PC-9 (cell line): Measurements from ENCODE around the gene PPP2R5E. TPM values are rescaled to one million over a fixed set of nuclear protein-coding genes. Genes with fewer than 3 reads are reported as not detected.

Source experiments
- BruUV-seq: library from RNA; stranded (reverse); fragments of 400-500 nt; replicated peaks from 2 replicates; lab custom pipeline; 2021; lab: Mats Ljungman, UMichigan
- CTCF ChIA-PET: fragments of 300-600 bp; sonication (Branson Sonifier 250); formaldehyde crosslinking; loops from one replicate; lab custom pipeline; 2022; ENCODE audit warnings: antibody characterized with exemption; lab: Charles Lee
- POLR2A ChIA-PET: fragments of 300-600 bp; sonication (Branson Sonifier 250); formaldehyde crosslinking; loops from one replicate; lab custom pipeline; 2022; ENCODE audit warnings: antibody characterized with exemption; ENCODE audit not compliant: unreplicated experiment; lab: Charles Lee
- DNase-seq, 2 experiments: peaks; one replicate each; pipeline versions ENCODE4 v3.0.0 to v3.0.0-alpha.2; 2015 to 2022; ENCODE audit warnings: mixed read lengths in 1 of 2
- H2AFZ ChIP-seq: fragments of 200-600 bp; sonication (generic); 2 replicates; pipeline ENCODE4 v1.8.1; 2017; ENCODE audit warnings: antibody characterized with exemption
- H3F3A ChIP-seq: fragments of 200-600 bp; sonication (generic); 2 replicates; pipeline ENCODE4 v1.8.1; 2017; ENCODE audit warnings: antibody characterized with exemption, mild to moderate bottlenecking, low read depth; ENCODE audit not compliant: insufficient read depth
- H3K27ac ChIP-seq: fragments of 200-600 bp; sonication (generic); 2 replicates; pipeline ENCODE4 v1.6.1; 2016; ENCODE audit warnings: mixed run types
- H3K27me3 ChIP-seq: fragments of 200-600 bp; sonication (generic); 2 replicates; pipeline ENCODE4 v1.6.1; 2016; ENCODE audit warnings: low read depth, mixed run types; ENCODE audit not compliant: insufficient read depth
- H3K36me3 ChIP-seq: fragments of 200-600 bp; sonication (generic); 2 replicates; pipeline ENCODE4 v1.6.1; 2016; ENCODE audit warnings: low read depth, mixed run types
- H3K4me1 ChIP-seq: fragments of 200-600 bp; sonication (generic); replicated peaks from 2 replicates; pipeline ENCODE4 v1.6.1; 2016; ENCODE audit warnings: mixed run types; ENCODE audit not compliant: insufficient read depth
- H3K4me2 ChIP-seq: fragments of 200-600 bp; sonication (generic); 2 replicates; pipeline ENCODE4 v1.6.1; 2017; ENCODE audit warnings: mixed run types
- H3K4me3 ChIP-seq: fragments of 200-600 bp; sonication (generic); 2 replicates; pipeline ENCODE4 v1.6.1; 2016; ENCODE audit warnings: mixed run types
- H3K79me2 ChIP-seq: fragments of 200-600 bp; sonication (generic); 2 replicates; pipeline ENCODE4 v1.6.1; 2017; ENCODE audit warnings: low read depth, mixed run types
- H3K9me2 ChIP-seq: fragments of 200-600 bp; sonication (generic); 2 replicates; pipeline ENCODE4 v1.8.1; 2017; ENCODE audit warnings: mild to moderate bottlenecking; ENCODE audit not compliant: insufficient read depth
- H3K9me3 ChIP-seq: fragments of 200-600 bp; sonication (generic); 2 replicates; pipeline ENCODE4 v1.8.1; 2016; ENCODE audit warnings: low read depth; ENCODE audit not compliant: insufficient read depth
- H4K20me1 ChIP-seq: fragments of 200-600 bp; sonication (generic); 2 replicates; pipeline ENCODE4 v1.8.1; 2017; ENCODE audit not compliant: insufficient read depth
- CTCF ChIP-seq: fragments of 200-600 bp; sonication (generic); conservative IDR thresholded peaks from 2 replicates; pipeline ENCODE4 v1.6.1; 2017; ENCODE audit warnings: mixed run types, antibody characterized with exemption, mild to moderate bottlenecking, moderate library complexity
- EZH2 ChIP-seq: fragments of 200-600 bp; sonication (generic); IDR thresholded peaks from 2 replicates; pipeline ENCODE4 v1.8.0; 2017; ENCODE audit warnings: antibody characterized with exemption, low read depth
- intact Hi-C: fragments of 100-400 bp; cut with micrococcal nuclease; formaldehyde crosslinking; loops from one replicate; pipeline ENCODE4 v1.10.0; 2022; ENCODE audit not compliant: unreplicated experiment
- total RNA-seq: library from RNA; stranded (reverse); gene quantifications from 2 replicates; pipeline ENCODE4 v1.2.3, GENCODE V29; 2021

Gene PPP2R5E
- total RNA-seq, 1 experiment from 2014 or later: 66.4 TPM

- CTCF ChIA-PET: no interaction called here
- peaks cover 53% of the 10 kb centered on the region for H3K79me2 ChIP-seq
- BruUV-seq: no TSS peak
These were observed 99.8 kb downstream of the PPP2R5E start for GRCh38 chr14:63443361-63443760.

GRCh38 chr14:63438065-63438757, 105.0 kb downstream of the PPP2R5E start:
- DNase-seq: peak; percentile 91 to 96
- CTCF ChIA-PET: interaction anchor here (0.6 to 0.7 kb wide), 2 partner anchors 105 to 950 kb away, joined by 3 to 5 read pairs; partner anchors contain the start of gene PPP2R5E

More at GRCh38 chr14:63443361-63443760, 99.8 kb downstream of the PPP2R5E start:
- H3K27me3 ChIP-seq: no peaks in the 10 kb centered on the region
- TF ChIP-seq CTCF (no peak), EZH2 (no peak)
- H4K20me1 ChIP-seq: no peaks in the 10 kb centered on the region; the same call in 1 of the 2 replicates
- H3K4me1 ChIP-seq: peaks cover 16% of the 10 kb centered on the region
- peaks cover 11% of the 10 kb centered on the region for H3F3A ChIP-seq
- no peak overlapping the region for H2AFZ ChIP-seq
- H3K9me3 ChIP-seq: no peaks in the 10 kb centered on the region
- H3K36me3 ChIP-seq: no peaks in the 10 kb centered on the region
- H3K4me2 ChIP-seq: no peak overlapping the region
- no peak for DNase-seq
- POLR2A ChIA-PET: no interaction called here
- no peak overlapping the region for H3K27ac ChIP-seq
- no peaks in the 10 kb centered on the region for H3K9me2 ChIP-seq
- intact Hi-C loops: no loop called here
- H3K4me3 ChIP-seq: no peak overlapping the region

More at GRCh38 chr14:63438065-63438757, 105.0 kb downstream of the PPP2R5E start:
- Histone ChIP-seq H3K27me3 (no peaks in the 10 kb centered on the region), H3K79me2 (peaks cover 72% of the 10 kb centered on the region), H3K36me3 (no peaks in the 10 kb centered on the region), H4K20me1 (no peaks in the 10 kb centered on the region; the same call in 1 of the 2 replicates), H3K27ac (peak overlapping the region; percentile 79), H3K4me2 (peak overlapping the region; percentile 89), H3K4me3 (peak overlapping the region; percentile 53; the same call in 1 of the 2 replicates), H3K4me1 (peaks cover 37% of the 10 kb centered on the region), H3K9me3 (no peaks in the 10 kb centered on the region), H2AFZ (no peak overlapping the region), H3F3A (peaks cover 25% of the 10 kb centered on the region), H3K9me2 (no peaks in the 10 kb centered on the region)
- POLR2A ChIA-PET: interaction anchor here (0.5 to 0.7 kb wide), 7 partner anchors 12 to 1612 kb away, joined by 3 to 7 read pairs (median 7); no protein-coding TSS in a partner anchor
- intact Hi-C loops: loop anchor here (1.0 kb wide), 3 partner anchors 33 to 203 kb away; partner anchors contain the start of genes PPP2R5E and WDR89
- peak; percentile 39; the same call in 1 of the 2 replicates for TF ChIP-seq CTCF
- TF ChIP-seq EZH2: no peak
- no TSS peak for BruUV-seq
